Thyroid gland (tissue), 4 donors: ENCODE data around the gene POLR1A. TPM values are rescaled to one million over a fixed set of nuclear protein-coding genes. Genes with fewer than 3 reads are reported as not detected.

Experiments
- DNase-seq, 2 donors: peaks; one replicate each; pipeline ENCODE4 v3.0.0-alpha.2; 2019
- H3K27ac ChIP-seq, 3 donors: fragments of 200-600 bp; sonication (generic); 1 replicate in 2 of 3; 2 replicates in 1 of 3; pipeline ENCODE4 v1.5.1; 2016 to 2019; ENCODE audit warnings: mild to moderate bottlenecking in 1 of 3, moderate library complexity in 1 of 3
- H3K27me3 ChIP-seq: fragments of 200-600 bp; sonication (generic); one replicate; pipeline ENCODE4 v1.5.1; 2019
- H3K36me3 ChIP-seq, 2 donors: fragments of 200-600 bp; sonication (generic); one replicate each; pipeline ENCODE4 v1.5.1; 2016 to 2019
- H3K4me1 ChIP-seq, 2 donors: fragments of 200-600 bp; sonication (generic); one replicate each; pipeline ENCODE4 v1.5.1; 2017 to 2019
- H3K4me3 ChIP-seq, 3 donors: fragments of 200-600 bp; sonication (generic); replicated peaks in 1 of 3; 1 replicate in 2 of 3; 2 replicates in 1 of 3; pipeline ENCODE4 v1.5.1; 2016; ENCODE audit warnings: mild to moderate bottlenecking in 1 of 3
- H3K9me3 ChIP-seq: fragments of 200-600 bp; sonication (generic); one replicate; pipeline ENCODE4 v1.5.1; 2017
- POLR2A ChIP-seq, 2 donors: fragments of 450-650 bp; IDR thresholded peaks; one replicate each; pipeline ENCODE4 v1.6.1; 2017; ENCODE audit warnings: antibody characterized with exemption in 2 of 2, mild to moderate bottlenecking in 2 of 2, moderate library complexity in 1 of 2
- WGBS, 2 donors: methylation state at CpG; one replicate each; pipeline ENCODE4 v1.1.5; 2017; 5-methylcytosine and 5-hydroxymethylcytosine counted together
- intact Hi-C: fragments of 100-400 bp; cut with DNase I; formaldehyde crosslinking; loops from one replicate; pipeline ENCODE4 v1.15.1; 2023
- total RNA-seq, 4 donors: library from RNA; depleted of rRNA; stranded (reverse); fragments of >200 nt; gene quantifications; one replicate each; pipeline ENCODE4 v1.2.3, GENCODE V29; 2016
- TF ChIP-seq, protein P1 (sequence below), 6 experiments: fragments of 200-600 bp in 3 of 6; fragments of 450-650 bp in 3 of 6; sonication (generic) in 3 of 6; IDR thresholded peaks; one replicate each; pipeline ENCODE4 v1.5.1; 2016 to 2019; ENCODE audit warnings: antibody characterized with exemption in 6 of 6, mild to moderate bottlenecking in 2 of 6, inconsistent platforms in 1 of 6, moderate library complexity in 1 of 6

POLR1A gene
- total RNA-seq, 4 donors from 2014 or later, result 13.5 to 32.6 (median 24.1) TPM

DNA sequence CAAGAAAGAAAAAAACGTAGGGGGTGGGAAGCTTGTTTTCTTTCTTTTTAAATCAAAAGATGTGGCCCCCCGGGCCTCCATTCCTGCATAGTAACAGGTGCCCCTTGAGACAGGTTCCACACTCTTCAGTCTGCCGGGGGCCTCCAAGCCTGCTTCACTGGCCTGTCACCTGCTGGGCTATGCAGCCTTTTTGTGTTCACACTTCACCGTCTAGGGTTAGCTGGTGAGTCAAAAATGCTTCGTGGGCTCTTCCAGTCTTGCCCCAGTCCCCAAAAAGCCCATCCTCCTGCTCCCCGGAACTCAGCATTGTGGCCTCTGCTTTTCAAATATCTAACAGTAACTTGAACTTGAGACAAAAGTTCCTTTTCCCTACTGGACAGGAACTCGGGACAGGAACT is 67.9 kb downstream of the POLR1A start:
- Histone ChIP-seq H3K36me3 (peaks cover 0 to 4% of the 10 kb centered on the region in 2 donors), H3K27me3 (no peaks in the 10 kb centered on the region), H3K9me3 (no peaks in the 10 kb centered on the region), H3K27ac (peak overlapping the region; percentile 99 to 100 (median 100)), H3K4me1 (peaks cover 59 to 81% of the 10 kb centered on the region in 2 donors), H3K4me3 (no peak overlapping the region)
- 51 to 56% methylated on average over 7 of the region's 7 CpGs for WGBS, 2 donors
- intact Hi-C loops, result no loop called here
- peak; percentile 36 to 37 for DNase-seq
- TF ChIP-seq POLR2A (IDR thresholded peaks at IDR 0.05), result no peak
- TF ChIP-seq, protein P1, sequence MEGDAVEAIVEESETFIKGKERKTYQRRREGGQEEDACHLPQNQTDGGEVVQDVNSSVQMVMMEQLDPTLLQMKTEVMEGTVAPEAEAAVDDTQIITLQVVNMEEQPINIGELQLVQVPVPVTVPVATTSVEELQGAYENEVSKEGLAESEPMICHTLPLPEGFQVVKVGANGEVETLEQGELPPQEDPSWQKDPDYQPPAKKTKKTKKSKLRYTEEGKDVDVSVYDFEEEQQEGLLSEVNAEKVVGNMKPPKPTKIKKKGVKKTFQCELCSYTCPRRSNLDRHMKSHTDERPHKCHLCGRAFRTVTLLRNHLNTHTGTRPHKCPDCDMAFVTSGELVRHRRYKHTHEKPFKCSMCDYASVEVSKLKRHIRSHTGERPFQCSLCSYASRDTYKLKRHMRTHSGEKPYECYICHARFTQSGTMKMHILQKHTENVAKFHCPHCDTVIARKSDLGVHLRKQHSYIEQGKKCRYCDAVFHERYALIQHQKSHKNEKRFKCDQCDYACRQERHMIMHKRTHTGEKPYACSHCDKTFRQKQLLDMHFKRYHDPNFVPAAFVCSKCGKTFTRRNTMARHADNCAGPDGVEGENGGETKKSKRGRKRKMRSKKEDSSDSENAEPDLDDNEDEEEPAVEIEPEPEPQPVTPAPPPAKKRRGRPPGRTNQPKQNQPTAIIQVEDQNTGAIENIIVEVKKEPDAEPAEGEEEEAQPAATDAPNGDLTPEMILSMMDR (IDR thresholded peaks at IDR 0.05), result no peak

DNA sequence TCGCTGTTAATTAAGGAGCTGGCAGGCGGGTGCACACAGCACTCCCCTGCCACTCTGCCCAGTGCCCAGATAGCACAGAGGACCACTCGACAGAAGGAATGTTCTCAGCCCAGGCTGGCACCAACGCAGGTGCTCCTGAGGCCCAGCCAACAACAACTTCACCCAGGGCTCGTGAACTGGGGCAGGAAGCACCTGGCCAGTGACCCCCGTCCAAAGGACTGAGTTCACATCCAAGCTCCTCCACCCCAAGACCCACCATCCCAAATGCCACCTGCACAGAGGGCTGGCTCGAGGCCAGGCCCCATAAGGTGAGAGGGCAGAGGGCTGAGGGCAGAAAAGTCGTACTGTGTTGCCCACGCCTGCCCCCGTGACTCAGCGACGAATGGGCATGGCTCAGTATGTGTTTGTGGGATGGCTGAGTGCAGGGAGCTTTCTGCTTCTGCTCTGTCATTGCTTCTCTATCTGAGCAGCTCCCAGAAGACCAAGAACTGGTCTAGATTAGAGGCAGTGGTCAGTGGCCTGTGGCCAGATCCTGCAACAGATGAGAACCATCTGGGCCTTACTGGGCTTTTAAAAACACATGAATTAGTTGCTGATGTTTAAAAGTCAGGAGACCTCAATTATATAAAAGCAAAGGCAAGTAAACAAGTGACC is 68.4 kb downstream of the POLR1A start:
- H3K4me3 ChIP-seq, result no peak overlapping the region
- H3K9me3 ChIP-seq, result no peaks in the 10 kb centered on the region
- 6 to 24% methylated on average over 10 to 12 of the region's 12 CpGs for WGBS, 2 donors
- H3K4me1 ChIP-seq, result peaks cover 56 to 77% of the 10 kb centered on the region in 2 donors
- DNase-seq, result peak; percentile 97
- no peaks in the 10 kb centered on the region for H3K27me3 ChIP-seq
- H3K36me3 ChIP-seq, result peaks cover 0 to 4% of the 10 kb centered on the region in 2 donors
- peak overlapping the region; percentile 99 to 100 (median 100) for H3K27ac ChIP-seq
- TF ChIP-seq, protein P1 (IDR thresholded peaks at IDR 0.05), result no peak
- no peak for TF ChIP-seq POLR2A (IDR thresholded peaks at IDR 0.05)
- intact Hi-C loops, result no loop called here

DNA sequence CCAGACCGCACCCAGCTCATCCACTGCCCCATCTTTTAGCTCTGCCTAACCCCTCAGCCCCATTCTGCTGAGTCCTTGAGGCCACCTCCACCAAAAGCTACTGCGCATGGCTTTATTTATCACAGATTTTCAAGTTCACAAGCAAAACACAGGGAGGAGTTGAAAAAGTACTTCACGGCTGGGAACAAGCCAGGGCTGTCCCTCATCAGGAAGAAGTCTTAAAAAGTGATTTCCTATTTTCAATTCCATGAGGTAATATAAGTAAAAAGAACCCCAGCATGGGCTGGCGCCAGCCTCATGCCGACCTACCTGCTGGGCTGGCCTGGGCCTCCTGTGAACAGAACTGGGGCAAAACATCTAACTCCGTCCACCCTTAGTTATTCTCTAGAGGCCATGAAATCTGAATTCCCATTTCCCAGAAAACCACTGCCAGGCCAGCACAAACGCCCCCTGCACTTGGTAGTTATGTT is 69.0 kb downstream of the POLR1A start:
- intact Hi-C loops, result no loop called here
- DNase-seq, result peak; percentile 85 to 86

DNA sequence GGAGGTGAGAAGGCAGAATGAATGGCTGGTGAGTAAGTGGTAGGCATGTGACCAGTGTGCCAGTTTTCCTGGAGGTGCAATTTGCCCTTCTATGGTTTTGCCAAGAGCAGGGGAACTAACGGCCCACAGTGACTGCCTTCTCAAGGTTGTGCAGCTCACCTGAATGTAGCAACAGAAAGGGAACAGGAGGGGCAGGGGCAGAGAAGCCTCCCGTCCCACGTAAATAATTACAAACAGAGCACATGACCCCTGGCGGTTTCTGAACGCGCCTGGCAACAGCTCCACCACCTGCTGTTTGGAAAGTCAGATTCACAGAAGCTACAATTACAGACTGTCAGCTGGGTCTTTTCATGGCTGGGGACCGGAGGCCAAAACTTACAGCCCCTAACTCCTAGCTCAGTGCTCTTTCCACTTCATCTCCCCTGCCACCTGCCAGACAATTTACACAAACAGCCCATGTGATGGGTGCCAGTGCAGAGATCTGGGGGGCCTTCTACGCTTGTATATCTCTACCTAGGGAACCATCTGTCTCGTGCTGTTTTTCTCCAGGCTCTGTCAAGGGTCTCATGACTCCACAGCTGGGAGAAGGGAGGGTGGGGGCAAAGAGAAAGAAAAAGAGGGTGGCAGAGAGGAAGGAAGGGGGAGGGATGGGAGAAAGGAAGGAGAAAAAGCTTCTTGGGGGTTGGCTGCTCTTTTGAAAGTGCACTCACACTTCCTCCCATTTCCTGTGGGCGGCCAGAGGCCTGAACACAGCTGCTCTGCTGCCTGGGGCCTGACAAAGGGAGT is 69.6 kb downstream of the POLR1A start:
- H3K27me3 ChIP-seq, result no peaks in the 10 kb centered on the region
- H3K4me3 ChIP-seq, result no peak overlapping the region
- H3K27ac ChIP-seq, result peak overlapping the region; percentile 99 to 100 (median 100)
- peaks cover 3 to 14% of the 10 kb centered on the region in 2 donors for H3K36me3 ChIP-seq
- TF ChIP-seq, protein P1 (IDR thresholded peaks at IDR 0.05), result peak in 4 of 6 experiments; percentile 19 to 44 (median 25)
- peak in 1 of 2 donors; percentile 81 for TF ChIP-seq POLR2A (IDR thresholded peaks at IDR 0.05)
- peak; percentile 92 to 93 for DNase-seq
- WGBS, 2 donors, result 9 to 19% methylated on average over 10 of the region's 10 CpGs
- intact Hi-C loops, result no loop called here
- H3K4me1 ChIP-seq, result peaks cover 51 to 69% of the 10 kb centered on the region in 2 donors
- no peaks in the 10 kb centered on the region for H3K9me3 ChIP-seq

More for the DNA sequence above, 69.0 kb downstream of the POLR1A start:
- Histone ChIP-seq H3K36me3 (peaks cover 3 to 7% of the 10 kb centered on the region in 2 donors), H3K27ac (peak overlapping the region; percentile 99 to 100 (median 100)), H3K4me1 (peaks cover 51 to 73% of the 10 kb centered on the region in 2 donors), H3K27me3 (no peaks in the 10 kb centered on the region), H3K4me3 (no peak overlapping the region), H3K9me3 (no peaks in the 10 kb centered on the region)
- TF ChIP-seq POLR2A (IDR thresholded peaks at IDR 0.05), result peak in 1 of 2 donors; percentile 63
- TF ChIP-seq, protein P1 (IDR thresholded peaks at IDR 0.05), result peak in 1 of 6 experiments; percentile 20
- WGBS, 2 donors, result 14% methylated on average over 7 of the region's 7 CpGs
